HG03060 (cell line): ENCODE data around the gene PRKCZ.

ENCODE experiments used
- ATAC-seq: cut with Tn5 transposase; IDR thresholded peaks from one replicate; pipeline ENCODE4 v1.9.1; 2021; ENCODE audit warnings: low read depth, moderate number of reproducible peaks; ENCODE audit not compliant: unreplicated experiment

Gene PRKCZ

GRCh38 chr1:2024451-2024850 lies 25.8 kb upstream of the PRKCZ start:
- no peak for ATAC-seq

DNA sequence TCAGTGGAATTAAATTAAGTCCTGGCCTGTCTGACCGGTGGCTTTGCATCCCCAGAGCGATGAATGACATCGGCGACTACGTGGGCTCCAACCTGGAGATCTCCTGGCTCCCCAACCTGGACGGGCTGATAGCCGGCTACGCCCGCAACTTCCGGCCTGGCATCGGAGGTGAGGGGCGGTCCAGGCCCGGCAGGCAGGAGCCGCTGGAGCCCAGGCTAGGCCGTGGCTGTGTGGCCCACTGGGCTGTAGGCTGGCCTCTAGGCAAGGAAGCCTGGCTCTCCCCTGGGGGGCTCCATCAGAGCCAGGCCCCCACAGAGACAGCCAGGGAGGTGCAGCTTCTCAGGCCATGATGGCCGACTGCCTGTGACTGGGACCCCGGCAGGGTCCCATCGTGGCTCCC lies 25.3 kb upstream of the PRKCZ start:
- no peak for ATAC-seq

GRCh38 chr1:2025491-2025981 lies 24.7 kb upstream of the PRKCZ start:
- ATAC-seq = no peak

GRCh38 chr1:2027961-2028583 lies 22.1 kb upstream of the PRKCZ start:
- ATAC-seq = no peak

DNA sequence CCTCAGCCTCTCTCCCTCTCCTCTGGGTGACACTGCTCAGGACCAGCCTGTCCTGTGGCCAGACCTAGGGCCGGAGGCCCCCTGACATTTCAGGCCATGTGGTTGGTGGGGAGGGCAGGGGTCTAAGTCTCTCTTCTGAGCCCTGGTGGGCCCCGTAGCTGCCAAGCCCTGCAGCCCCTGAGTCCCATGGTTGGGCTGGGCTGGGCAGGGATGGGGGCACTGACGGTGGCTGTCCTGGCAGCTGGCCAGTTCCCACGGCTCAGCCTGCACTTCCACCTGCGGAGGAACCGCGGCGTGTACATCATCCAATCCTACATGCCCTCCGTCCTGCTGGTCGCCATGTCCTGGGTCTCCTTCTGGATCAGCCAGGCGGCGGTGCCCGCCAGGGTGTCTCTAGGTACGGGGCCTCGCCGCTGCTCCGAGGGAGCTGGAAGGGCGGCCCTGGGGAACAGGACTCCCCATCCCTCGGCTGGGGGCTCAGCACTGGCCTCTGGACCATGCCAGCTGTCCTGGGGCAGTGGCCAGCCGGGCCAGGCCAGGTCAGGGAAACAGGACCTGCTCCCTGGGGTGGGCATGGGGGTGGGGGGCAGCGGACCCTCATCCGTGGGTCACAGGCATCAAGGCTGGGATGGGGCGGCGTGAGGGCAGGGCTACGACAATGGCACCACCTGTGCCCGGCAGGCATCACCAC lies 21.2 kb upstream of the PRKCZ start:
- ATAC-seq = no peak

- ATAC-seq = no peak
Measured at GRCh38 chr1:2029561-2029960, 20.6 kb upstream of the PRKCZ start.

DNA sequence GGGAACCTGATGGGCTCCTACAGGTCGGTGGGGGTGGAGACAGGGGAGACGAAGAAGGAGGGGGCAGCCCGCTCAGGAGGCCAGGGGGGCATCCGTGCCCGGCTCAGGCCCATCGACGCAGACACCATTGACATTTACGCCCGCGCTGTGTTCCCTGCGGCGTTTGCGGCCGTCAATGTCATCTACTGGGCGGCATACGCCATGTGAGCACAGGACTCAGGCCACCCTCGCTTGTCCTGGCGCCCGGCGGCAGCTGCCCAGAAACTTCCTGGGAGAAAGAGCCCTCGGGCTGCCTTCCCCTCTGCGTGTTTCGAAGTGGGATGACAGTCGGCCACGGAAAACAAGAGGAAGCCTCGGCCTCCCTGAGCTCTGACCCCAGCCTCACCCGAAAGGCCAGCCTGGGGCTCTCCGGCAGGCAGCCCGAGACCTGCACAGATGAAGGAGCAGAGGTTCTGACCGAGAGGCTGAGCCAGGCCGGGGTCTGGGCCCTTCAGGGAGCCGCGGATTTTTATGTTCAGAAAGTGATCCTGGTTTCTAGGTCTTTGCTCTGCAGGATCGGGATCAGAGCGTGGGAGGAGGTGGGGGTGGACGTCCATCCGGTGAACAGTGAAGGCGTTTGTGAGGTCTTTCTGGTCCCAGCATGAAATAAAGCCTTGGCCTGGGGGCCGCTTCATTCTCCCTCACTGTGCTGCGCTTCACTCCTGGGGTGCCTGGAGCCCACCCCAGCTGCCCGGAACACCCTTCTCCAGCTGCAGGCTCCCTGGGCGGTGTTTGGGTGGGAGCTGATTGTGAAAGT lies 19.9 kb upstream of the PRKCZ start:
- no peak for ATAC-seq

GRCh38 chr1:2031546-2032540 lies 18.4 kb upstream of the PRKCZ start:
- no peak for ATAC-seq

- ATAC-seq = no peak
Measured at GRCh38 chr1:2032737-2033136, 17.5 kb upstream of the PRKCZ start.

DNA sequence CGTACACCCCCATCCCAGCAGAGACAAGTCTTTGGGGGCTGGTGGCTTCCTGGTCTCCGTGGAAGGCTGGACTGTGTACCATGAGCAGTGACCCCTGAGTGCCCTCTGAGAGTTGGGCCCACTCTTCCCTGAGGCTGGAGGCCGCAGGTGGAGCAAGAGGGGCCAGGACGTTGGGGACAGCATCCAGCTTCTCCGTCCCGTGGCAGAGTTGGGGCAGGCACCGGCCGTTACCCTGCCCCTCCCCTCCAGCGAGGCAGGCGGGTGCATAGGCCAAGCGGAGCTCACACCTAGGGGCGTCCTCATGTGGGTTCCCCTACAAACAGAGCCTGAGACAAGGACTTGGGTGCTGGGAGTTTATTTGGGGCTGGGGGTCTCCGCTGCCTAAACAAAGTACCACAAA lies 17.0 kb upstream of the PRKCZ start:
- ATAC-seq = no peak

GRCh38 chr1:2036287-2036686 lies 13.9 kb upstream of the PRKCZ start:
- ATAC-seq = no peak

- no peak for ATAC-seq
Measured at GRCh38 chr1:2037314-2037979, 12.8 kb upstream of the PRKCZ start.

DNA sequence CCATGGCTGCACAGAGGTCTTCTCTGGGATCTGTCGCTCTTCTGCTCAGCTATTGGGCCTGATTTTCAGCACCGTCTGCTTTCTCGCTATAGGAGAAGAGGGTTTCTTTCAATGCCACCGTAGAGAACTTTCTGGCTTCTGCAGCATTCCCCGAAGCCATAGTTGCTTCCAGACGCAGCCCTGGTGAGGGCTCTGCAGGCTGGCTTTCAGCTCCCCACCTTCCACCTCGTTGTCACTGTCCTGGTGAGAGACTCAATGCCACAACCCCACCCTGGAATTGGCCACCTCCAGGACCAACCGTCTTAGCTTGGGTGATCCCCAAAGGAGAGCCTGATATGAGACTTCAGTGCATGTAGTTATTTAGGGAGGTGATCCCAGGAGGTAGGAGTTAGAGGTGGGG lies 12.0 kb upstream of the PRKCZ start:
- ATAC-seq = no peak

DNA sequence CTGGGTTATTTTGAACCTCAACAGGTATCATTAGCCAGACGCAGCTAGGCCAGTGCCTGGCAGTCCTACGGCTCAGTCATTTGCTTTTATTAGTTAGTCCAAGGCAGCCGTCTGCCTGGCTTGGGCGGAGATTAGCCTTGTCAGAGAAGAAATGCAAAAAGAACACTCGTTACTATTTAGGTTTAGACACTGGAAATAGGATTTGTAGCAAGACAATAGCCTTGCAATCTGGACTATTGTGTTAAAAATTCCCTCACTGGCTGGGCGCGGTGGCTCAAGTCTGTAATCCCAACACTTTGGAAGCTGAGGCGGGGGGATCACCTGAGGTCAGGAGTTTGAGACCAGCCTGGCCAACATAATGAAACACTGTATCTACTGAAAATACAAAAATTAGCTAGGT lies 11.0 kb upstream of the PRKCZ start:
- ATAC-seq = no peak

DNA sequence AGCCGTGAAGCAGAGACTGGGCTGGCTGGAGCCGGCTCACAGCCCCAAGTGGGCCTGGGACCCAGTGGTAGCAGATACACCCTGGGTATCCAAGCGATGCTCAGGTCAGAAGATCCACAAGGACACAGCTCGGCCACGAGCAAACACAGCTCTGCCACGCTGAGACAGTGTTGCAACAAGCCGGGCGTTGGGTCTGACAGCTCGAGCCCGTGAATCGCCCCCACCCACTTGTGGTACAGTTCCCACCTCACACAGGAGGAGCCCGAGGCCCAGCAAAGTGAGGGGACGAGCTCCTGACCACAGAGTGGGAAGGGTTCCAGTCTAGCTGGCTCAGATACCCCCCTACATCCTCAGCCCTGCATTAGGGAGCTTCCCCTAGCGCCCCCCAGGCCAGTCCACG lies 8.9 kb upstream of the PRKCZ start:
- ATAC-seq = no peak

DNA sequence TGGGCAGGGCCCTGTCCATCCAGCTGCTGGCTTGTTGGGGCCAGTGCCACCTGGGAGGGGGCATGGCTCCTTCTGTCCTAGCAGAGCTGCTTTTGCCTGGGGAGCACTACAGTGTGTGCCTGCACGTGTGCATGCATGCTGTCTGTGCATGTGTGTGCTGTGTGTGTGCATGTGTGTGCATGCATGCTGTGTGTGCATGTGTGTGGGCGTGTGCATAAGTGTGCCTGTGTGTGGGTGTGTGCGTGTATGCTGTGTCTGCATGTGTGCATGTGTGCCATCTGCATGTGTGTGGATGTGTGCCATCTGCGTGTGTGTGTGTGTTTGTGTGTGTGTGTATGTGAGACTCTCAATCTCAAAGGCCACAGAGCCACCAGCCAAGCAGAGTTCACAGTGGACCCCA lies 8.3 kb upstream of the PRKCZ start:
- no peak for ATAC-seq

GRCh38 chr1:2042830-2043773 lies 7.1 kb upstream of the PRKCZ start:
- ATAC-seq = no peak

- ATAC-seq = no peak
Measured at GRCh38 chr1:2043886-2044285, 6.3 kb upstream of the PRKCZ start.
